Endothelial cell of umbilical vein (primary cell): ENCODE results near the gene COL8A1. TPM values are rescaled to one million over a fixed set of nuclear protein-coding genes. Genes with fewer than 3 reads are reported as not detected.

ENCODE experiments used
- BruUV-seq: library from RNA; stranded (reverse); fragments of 400-500 nt; replicated peaks from 2 replicates; lab custom pipeline; 2021; lab: Mats Ljungman, UMichigan
- CTCF ChIA-PET: fragments of 300-600, 350-600 bp; sonication (Branson Sonifier 250); formaldehyde crosslinking; loops from one replicate; lab custom pipeline; 2021; ENCODE audit warnings: antibody characterized with exemption, inconsistent platforms; lab: Charles Lee
- POLR2A ChIA-PET: fragments of 300-600, 350-600 bp; sonication (Branson Sonifier 250); formaldehyde crosslinking; loops from one replicate; lab custom pipeline; 2021; ENCODE audit warnings: antibody characterized with exemption, inconsistent platforms; lab: Charles Lee
- DNase-seq: peaks from one replicate; pipeline ENCODE4 v3.0.0-alpha.2; 2011; ENCODE audit warnings: low read depth, low spot score
- FAIRE-seq: peaks from 2 replicates; lab custom pipeline; 2011; peaks lifted over from hg19 to GRCh38; lab: Jason Lieb, UNC
- H2AFZ ChIP-seq: 2 replicates; pipeline ENCODE4 v1.6.0; 2012; ENCODE audit warnings: low read depth, low read length, control low read depth, inconsistent platforms
- H3K27ac ChIP-seq: 2 replicates; pipeline ENCODE4 v1.5.1; 2011; ENCODE audit warnings: low read depth, mild to moderate bottlenecking, control low read depth, low read length, moderate library complexity; ENCODE audit not compliant: insufficient read depth
- H3K27me3 ChIP-seq, 2 experiments: 2 replicates each; pipeline versions ENCODE4 v1.6.0 to v1.6.1; 2011; ENCODE audit warnings: low read length in 2 of 2, mixed read lengths in 1 of 2; ENCODE audit not compliant: control insufficient read depth in 2 of 2, insufficient read depth in 2 of 2
- H3K36me3 ChIP-seq, 2 experiments: 2 replicates in 1 of 2; 3 replicates in 1 of 2; pipeline ENCODE4 v1.5.1; 2011; ENCODE audit warnings: low read length in 2 of 2, mild to moderate bottlenecking in 1 of 2, moderate library complexity in 1 of 2; ENCODE audit not compliant: control insufficient read depth in 2 of 2, insufficient read depth in 2 of 2; ENCODE audit errors: extremely low read depth in 1 of 2
- H3K4me1 ChIP-seq: 3 replicates; pipeline ENCODE4 v1.5.1; 2011; ENCODE audit warnings: mild to moderate bottlenecking, low read length; ENCODE audit not compliant: control insufficient read depth, insufficient read depth; ENCODE audit errors: extremely low read depth
- H3K4me2 ChIP-seq: 2 replicates; pipeline ENCODE4 v1.6.1; 2011; ENCODE audit warnings: low read length, control low read depth, mixed read lengths; ENCODE audit not compliant: insufficient read depth
- H3K4me3 ChIP-seq, 3 experiments: fragments of 200-600 bp in 1 of 3; sonication (generic), shearing (Covaris generic) in 1 of 3; replicated peaks in 1 of 3; 2 replicates each; pipeline ENCODE4 v1.5.1; 2011 to 2016; ENCODE audit warnings: control low read depth in 3 of 3, low read length in 3 of 3, mild to moderate bottlenecking in 2 of 3, inconsistent platforms in 1 of 3, low read depth in 1 of 3, moderate library complexity in 1 of 3; ENCODE audit not compliant: insufficient read depth in 1 of 3
- H3K79me2 ChIP-seq: 2 replicates; pipeline ENCODE4 v1.6.0; 2012; ENCODE audit warnings: low read length, inconsistent platforms; ENCODE audit not compliant: control insufficient read depth, insufficient read depth
- H3K9ac ChIP-seq: replicated peaks from 2 replicates; pipeline ENCODE3; 2011; ENCODE audit warnings: low read length, control low read depth; ENCODE audit not compliant: insufficient read depth; ENCODE audit errors: extremely low read depth
- H3K9me1 ChIP-seq: replicated peaks from 3 replicates; pipeline ENCODE4 v1.6.0; 2011; ENCODE audit warnings: mild to moderate bottlenecking, low read length; ENCODE audit not compliant: control insufficient read depth, insufficient read depth; ENCODE audit errors: extremely low read depth
- H3K9me3 ChIP-seq: replicated peaks from 2 replicates; pipeline ENCODE4 v1.5.1; 2012; ENCODE audit warnings: low read length, inconsistent platforms; ENCODE audit not compliant: control insufficient read depth, insufficient read depth
- H4K20me1 ChIP-seq: replicated peaks from 2 replicates; pipeline ENCODE3; 2011; ENCODE audit warnings: mild to moderate bottlenecking, low read length; ENCODE audit not compliant: control insufficient read depth, insufficient read depth; ENCODE audit errors: extremely low read depth
- CTCF ChIP-seq, 2 donors: IDR thresholded peaks; 1 replicate in 1 of 2; 2 replicates in 1 of 2; pipeline ENCODE4 v1.5.1; 2011; ENCODE audit warnings: low read length in 2 of 2, mild to moderate bottlenecking in 2 of 2, moderate library complexity in 2 of 2, control low read depth in 1 of 2, inconsistent platforms in 1 of 2, low read depth in 1 of 2; ENCODE audit not compliant: insufficient read depth in 1 of 2; ENCODE audit errors: extremely low read depth in 1 of 2
- EZH2 ChIP-seq: IDR thresholded peaks from 2 replicates; pipeline ENCODE4 v1.6.1; 2012; ENCODE audit warnings: borderline replicate concordance, low read depth, mild to moderate bottlenecking, moderate library complexity, low read length, inconsistent platforms; ENCODE audit not compliant: severe bottlenecking
- FOS ChIP-seq: IDR thresholded peaks from 2 replicates; pipeline ENCODE4 v1.6.1; 2011; ENCODE audit warnings: mild to moderate bottlenecking, low read length, moderate library complexity, borderline replicate concordance; ENCODE audit not compliant: insufficient read depth
- GATA2 ChIP-seq: IDR thresholded peaks from 2 replicates; pipeline ENCODE4 v1.7.0; 2011; ENCODE audit warnings: low read depth, mild to moderate bottlenecking, moderate library complexity, mixed read lengths, low read length; ENCODE audit not compliant: insufficient read length, insufficient read depth
- JUN ChIP-seq: IDR thresholded peaks from 2 replicates; pipeline ENCODE4 v1.6.1; 2011; ENCODE audit warnings: borderline replicate concordance, low read depth; ENCODE audit not compliant: insufficient read length, insufficient read depth
- MAX ChIP-seq: IDR thresholded peaks from 2 replicates; pipeline ENCODE4 v1.6.1; 2011; ENCODE audit not compliant: insufficient read depth, insufficient read length
- MYC ChIP-seq: IDR thresholded peaks from one replicate; pipeline ENCODE4 v1.6.1; 2011; ENCODE audit warnings: mild to moderate bottlenecking, low read depth, low read length
- POLR2A ChIP-seq: IDR thresholded peaks from 2 replicates; pipeline ENCODE4 v1.6.1; 2012; ENCODE audit warnings: low read depth, mild to moderate bottlenecking, control low read depth, low read length
- POLR2AphosphoS5 ChIP-seq: IDR thresholded peaks from 2 replicates; pipeline ENCODE4 v1.6.1; 2012; ENCODE audit warnings: low read depth, mild to moderate bottlenecking, control low read depth, low read length, moderate library complexity; ENCODE audit not compliant: insufficient read depth
- dilution Hi-C: fragments of 300-500 bp; cut with MboI; formaldehyde crosslinking; loops from one replicate; pipeline ENCODE4 v1.15.0; 2019; ENCODE audit warnings: low sequenced_read_pairs; ENCODE audit not compliant: extremely low pct_ligation_motif_present
- intact Hi-C: fragments of 100-400 bp; cut with micrococcal nuclease; formaldehyde crosslinking; loops from one replicate; pipeline ENCODE4 v1.10.0; 2022
- polyA plus RNA-seq, 4 experiments: library from polyadenylated mRNA; depleted of rRNA in 3 of 4; stranded (reverse) in 3 of 4; unstranded in 1 of 4; fragments of >200 nt; gene quantifications; 2 replicates each; pipeline versions ENCODE4 v1.2.1 to v1.2.3, GENCODE V29; 2011 to 2012; ENCODE audit warnings: missing spikeins in 1 of 4
- total RNA-seq: library from RNA; stranded (reverse); gene quantifications from 2 replicates; pipeline ENCODE4 v1.2.3, GENCODE V29; 2021

COL8A1 gene
- total and polyA plus RNA-seq, 2 donors (not counting 3 experiments of a cell fraction or from before 2014, with no cell fraction given) = 358 to 634 TPM

GRCh38 chr3:99696497-99696896, 58.1 kb downstream of the COL8A1 start:
- peaks cover 19% of the 10 kb centered on the region for H3K79me2 ChIP-seq
- H3K4me1 ChIP-seq = peaks cover 34% of the 10 kb centered on the region
- H3K9ac ChIP-seq = no peak overlapping the region
- intact Hi-C loops (no loop called here), dilution Hi-C loops (no loop called here)
- no peak overlapping the region for H3K27ac ChIP-seq
- no peak overlapping the region for H3K4me3 ChIP-seq
- H3K36me3 ChIP-seq = peaks cover 6 to 9% of the 10 kb centered on the region in 2 experiments
- no peaks in the 10 kb centered on the region for H3K9me3 ChIP-seq
- no peak for DNase-seq
- no peak overlapping the region for H2AFZ ChIP-seq
- H3K4me2 ChIP-seq = no peak overlapping the region
- no TSS peak for BruUV-seq
- no peaks in the 10 kb centered on the region for H4K20me1 ChIP-seq
- ChIA-PET CTCF (interaction anchor here (0.7 to 1.1 kb wide), 5 partner anchors 10 to 135 kb away, joined by 3 to 4 read pairs (median 3); no protein-coding TSS in a partner anchor), POLR2A (no interaction called here)
- H3K9me1 ChIP-seq = no peaks in the 10 kb centered on the region
- FAIRE-seq = no peak
- no peak for TF ChIP-seq EZH2
- TF ChIP-seq POLR2AphosphoS5 = no peak
- no peak for TF ChIP-seq GATA2
- no peak for TF ChIP-seq CTCF (IDR thresholded peaks at IDR 0.05; ENCODE audit: extremely low read depth in 1 of 2, insufficient read depth in 1 of 2, low read depth in 1 of 2, low read length in 2 of 2)
- no peak for TF ChIP-seq JUN
- no peak for TF ChIP-seq FOS
- TF ChIP-seq MYC = no peak
- TF ChIP-seq POLR2A = no peak
- TF ChIP-seq MAX = no peak
- H3K27me3 ChIP-seq = no peaks in the 10 kb centered on the region
